Stimulated activated CD8-positive, alpha-beta memory T cell treated with anti-CD3 and anti-CD28 coated beads, Interleukin-12 subunit alpha, Interleukin-12 subunit beta, amount 100 ng/mL, for 24 hours (primary cell): ENCODE results near the gene ZNF778.

Source experiments
- DNase-seq: peaks from one replicate; pipeline ENCODE4 v3.0.0-alpha.2; 2020; ENCODE audit errors: extremely low read depth

The ZNF778 gene

DNA sequence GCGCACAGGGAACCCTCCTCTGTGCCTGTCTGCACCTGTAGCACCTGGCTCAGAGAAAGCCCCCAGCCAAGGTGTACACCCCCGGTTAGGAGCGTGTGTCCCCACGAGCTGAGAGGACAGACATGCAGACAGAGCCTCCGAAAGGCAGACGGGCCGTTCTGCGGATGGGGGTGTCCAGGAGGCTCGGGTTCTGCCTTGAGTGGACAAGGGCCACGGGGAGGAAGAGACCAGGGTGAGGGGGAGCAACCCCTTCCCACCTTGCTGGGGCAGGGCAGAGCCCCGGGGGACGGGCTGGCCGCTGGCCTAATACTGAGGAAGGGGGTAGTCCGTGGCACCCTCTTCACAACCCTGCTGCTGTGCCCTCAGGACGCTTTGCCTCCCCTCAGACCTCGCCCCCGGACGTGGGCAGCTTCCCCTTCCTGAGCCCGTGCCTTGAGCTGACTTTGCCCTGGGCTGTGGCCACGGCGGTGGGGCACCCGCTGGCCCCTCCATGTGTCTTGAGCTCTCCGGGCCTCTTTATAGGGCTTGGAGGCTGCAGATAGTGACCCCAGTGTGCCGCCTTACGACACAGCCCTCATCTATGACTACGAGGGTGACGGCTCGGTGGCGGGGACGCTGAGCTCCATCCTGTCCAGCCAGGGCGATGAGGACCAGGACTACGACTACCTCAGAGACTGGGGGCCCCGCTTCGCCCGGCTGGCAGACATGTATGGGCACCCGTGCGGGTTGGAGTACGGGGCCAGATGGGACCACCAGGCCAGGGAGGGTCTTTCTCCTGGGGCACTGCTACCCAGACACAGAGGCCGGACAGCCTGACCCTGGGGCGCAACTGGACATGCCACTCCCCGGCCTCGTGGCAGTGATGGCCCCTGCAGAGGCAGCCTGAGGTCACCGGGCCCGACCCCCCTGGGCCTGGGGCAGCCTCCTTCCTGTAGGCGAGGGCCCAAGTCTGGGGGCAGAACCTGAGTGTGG lies 22.9 kb upstream of the ZNF778 start:
- no peak for DNase-seq

DNA sequence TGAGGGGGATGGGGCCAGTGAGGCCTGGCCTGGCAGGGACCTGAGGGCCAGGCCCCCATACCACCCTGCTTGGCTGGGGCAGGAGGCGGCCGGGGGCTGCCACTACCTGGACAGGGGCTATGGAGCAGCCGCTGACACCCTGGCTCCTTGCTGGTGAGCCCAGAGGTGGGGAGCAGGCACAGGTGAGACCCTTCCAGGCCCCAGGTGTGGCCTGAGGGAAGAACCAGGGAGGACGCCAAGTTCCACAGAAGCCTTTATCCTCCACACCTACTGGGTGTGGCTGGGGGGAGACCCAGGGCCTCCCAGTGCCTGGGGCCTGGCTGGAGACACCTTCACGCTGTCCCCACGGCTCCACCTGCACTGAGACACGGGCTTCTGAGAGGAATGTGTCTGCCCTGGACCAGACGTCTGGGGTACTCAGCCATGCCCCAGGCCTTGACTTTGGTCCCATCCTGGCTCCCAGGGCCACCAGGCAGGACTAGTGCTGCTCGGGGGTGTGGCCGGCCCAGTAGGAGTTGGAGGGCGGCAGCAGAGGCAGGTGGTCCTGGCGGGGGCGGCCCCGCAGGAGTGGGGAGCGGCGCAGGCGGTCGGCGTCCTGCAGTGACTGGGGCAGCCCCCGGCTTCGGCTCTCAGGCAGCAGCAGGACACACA lies 21.9 kb upstream of the ZNF778 start:
- no peak for DNase-seq

DNA sequence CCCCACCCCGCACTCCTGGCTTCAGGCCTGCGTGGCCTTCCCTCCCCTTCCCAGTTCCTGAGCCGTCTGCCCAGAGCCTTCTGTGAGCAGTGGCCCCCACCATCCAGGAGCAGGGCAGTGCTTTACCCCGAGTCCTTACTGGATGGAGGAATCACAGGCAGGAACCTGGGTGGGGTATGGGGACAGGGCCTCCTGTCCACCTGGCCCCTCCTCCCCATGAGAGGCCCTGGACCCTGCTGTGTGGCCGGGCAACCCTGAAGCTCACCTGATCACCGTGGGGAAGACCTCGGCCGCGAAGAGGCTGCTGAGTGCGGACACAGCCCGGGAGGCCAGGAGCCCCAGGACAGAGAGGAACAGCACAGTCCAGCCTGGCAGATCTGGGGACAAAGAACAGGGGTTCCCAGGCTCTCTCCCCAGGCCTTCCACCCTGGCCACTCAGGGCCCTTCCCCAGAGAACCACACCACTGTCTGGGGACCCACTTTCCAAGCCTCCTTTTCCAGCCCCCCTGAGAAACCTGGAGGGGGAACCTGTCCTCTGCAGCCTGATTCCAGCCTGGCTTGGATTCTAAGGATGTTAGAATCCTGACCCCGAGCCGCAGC lies 20.4 kb upstream of the ZNF778 start:
- DNase-seq, result no peak

DNA sequence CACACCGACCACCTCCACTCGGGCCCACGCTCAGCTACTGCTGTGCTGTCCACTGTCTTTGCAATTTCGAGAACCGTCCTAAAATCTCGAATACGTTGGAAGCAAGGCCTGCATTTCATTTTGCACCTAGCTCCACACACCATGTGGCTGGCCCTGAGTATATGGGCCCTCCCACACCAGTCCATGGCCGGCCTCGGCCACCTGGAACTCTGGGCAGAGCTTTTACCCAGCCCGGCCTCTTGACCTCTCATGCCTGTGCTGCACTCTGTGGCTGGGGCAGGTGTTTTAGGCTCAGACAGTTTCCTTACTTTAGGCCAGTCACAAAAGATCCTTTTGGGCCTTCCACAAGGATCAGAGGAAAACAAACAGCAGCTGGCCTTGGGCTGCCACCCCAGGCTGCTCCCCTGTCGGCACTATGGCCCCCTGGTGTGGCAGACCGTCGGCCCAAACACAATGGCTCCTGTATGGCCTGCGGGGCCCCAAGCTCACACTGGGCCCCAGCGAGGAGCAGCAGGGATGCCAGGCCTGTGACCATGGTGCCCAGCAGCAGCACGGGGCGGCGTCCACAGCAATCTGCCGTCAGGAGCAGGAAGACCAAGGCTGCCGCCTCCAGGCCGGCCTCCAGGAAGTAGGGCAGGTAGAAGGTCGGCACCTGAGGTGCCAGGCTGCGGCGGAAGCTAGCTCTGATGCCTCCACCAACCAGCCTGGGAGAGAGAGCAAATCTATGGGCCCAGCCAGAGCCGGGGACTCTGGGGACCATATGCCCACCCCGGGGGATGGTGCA lies 19.7 kb upstream of the ZNF778 start:
- no peak for DNase-seq

DNA sequence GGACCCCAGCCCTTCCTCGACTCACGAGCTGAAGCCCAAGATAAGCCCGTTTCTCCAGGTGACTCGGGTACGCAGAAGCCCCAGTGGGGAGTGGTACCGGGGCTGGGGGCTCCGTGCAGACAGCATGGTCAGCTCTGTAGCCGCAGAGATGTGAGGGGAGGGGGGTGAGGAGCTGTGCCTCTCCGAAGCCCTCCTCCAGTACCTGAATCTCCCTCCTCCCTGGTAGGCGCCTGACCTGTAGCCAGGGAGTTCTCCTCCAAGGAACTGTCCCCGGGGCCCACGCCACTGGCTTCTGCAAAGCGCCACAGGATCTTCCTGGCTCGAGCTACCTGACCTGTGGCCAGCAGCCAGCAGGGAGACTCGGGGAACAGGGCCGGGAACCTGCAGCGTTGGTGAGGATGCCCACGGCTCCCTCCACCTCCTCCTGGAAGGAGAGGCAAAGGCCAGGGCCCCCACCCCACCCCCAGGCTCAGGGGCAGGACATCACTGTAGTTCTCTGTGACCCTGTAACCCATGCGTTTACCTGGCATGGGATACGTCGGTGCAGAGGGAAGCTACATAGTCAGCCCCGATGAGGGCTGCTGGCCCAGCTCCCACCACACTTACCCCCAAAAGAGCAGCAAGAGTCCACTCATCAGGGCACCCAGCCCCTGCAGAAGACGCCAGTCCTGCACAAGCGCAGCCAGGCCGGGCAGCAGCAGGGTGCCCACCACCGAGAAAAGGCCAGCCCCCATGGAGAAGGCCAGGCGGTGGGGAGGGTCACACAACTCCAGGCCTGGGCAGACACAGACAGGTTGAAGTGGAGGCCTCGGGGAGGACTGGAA lies 18.9 kb upstream of the ZNF778 start:
- DNase-seq, result no peak

DNA sequence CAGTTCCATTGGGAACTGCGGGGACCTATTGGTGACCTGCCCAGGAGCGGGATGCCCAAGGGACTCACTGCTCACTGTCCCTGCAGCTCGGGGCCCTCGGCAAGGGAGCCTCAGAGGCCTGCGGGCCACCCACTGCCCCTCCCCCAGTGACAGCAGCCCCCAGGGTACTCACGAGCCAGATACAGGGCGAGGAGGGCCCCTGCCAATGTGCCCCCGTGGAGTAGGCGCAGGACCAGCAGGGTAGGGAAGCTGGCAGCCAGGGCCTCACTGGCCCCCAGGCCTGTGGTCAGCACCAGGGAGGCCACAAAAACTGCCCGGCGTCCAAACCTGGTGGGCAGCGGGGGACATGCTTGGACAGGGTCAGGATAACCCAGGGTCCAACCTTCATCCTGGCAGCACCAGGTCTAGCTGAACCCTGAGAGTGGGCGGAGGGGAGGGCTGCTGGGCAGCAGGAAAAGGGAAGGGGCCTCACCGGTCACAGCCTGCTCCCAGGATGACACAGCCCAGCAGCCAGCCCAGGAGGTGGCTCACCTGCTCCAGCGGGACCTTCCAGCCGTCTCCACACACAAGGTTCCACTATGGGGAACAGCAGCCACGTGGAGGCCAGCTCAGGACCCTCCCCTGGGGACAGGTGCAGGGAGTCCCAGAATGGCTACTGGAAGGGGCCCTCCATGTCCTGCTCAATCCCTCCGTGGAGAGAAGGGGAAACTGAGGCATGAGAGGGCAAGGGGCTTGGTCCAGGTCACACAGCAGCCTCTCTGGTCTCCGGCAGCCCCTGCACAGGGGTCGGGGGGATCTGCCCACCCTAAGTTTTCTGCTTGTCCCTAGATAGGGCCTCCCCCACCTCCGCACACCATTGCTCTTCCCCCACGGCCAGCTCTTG lies 18.0 kb upstream of the ZNF778 start:
- no peak for DNase-seq

DNA sequence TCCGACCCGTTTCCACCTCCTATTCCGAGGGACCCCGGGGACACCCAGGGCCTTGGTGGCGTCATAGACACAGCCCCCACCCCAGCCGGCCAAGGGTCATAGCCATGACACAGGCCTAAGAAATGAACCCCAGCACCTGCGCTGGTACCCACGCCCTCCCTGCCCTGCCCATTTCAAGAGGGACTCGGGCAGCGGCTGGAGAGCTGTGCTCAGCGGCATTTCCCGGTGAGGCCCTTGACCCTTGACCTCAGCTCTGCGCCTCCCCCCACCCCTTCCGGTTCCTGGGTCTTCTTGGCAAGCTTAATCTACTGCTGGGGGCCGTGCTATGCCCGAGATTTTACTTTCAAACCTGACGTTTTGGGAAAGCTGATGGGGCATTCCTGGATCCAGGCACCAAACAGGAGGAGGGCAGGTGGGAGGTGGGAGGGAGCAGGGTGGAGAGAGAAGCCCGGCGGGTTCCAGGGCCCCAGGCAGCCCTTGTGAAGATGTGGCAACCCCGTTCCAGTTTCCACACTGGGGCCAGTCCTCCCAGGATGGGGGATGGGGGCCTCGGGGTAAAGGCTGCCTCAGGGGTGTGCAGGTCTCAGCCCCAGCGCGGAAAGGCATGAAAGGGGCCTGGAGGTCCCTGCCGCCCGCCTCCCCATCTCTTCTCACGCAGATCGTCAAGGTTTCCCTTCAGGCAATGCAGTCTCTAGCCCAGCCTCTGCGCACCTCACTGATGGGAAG lies 17.2 kb upstream of the ZNF778 start, which contains the start of gene SLC22A31:
SLC22A31 (minus strand) TSS at position 414 of the 726 bp plus-strand sequence; CDS start at position 378, 36 bp downstream.
- no peak for DNase-seq

DNA sequence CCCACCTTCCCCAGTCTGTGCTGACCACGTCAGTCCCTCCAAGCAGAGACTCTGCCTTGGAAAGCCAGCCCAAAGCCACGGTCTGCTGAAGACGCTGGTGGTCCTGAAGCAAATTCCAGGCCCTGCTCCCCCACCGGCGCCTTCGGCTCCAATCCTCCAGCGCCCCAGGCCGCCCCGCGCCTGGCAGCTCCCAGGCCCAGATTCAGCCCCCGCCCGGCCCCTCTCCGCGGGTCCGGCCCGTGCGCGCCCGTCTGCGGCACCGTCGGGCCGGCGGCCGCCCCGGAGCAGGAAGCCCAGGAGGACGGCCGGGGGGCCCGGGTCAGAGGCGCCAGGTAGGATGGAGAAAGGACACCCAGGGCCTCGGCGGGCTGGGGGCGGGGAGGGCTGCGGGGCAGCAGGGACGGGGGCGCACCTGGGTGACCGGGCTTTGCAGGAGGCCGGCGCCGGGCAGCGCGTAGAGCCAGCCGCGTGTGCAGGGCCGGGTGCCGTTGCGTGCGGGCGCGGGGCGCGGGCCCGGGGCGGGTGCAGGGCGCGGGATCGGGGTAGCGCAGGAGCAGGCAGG lies 16.6 kb upstream of the ZNF778 start:
- DNase-seq, result no peak

DNA sequence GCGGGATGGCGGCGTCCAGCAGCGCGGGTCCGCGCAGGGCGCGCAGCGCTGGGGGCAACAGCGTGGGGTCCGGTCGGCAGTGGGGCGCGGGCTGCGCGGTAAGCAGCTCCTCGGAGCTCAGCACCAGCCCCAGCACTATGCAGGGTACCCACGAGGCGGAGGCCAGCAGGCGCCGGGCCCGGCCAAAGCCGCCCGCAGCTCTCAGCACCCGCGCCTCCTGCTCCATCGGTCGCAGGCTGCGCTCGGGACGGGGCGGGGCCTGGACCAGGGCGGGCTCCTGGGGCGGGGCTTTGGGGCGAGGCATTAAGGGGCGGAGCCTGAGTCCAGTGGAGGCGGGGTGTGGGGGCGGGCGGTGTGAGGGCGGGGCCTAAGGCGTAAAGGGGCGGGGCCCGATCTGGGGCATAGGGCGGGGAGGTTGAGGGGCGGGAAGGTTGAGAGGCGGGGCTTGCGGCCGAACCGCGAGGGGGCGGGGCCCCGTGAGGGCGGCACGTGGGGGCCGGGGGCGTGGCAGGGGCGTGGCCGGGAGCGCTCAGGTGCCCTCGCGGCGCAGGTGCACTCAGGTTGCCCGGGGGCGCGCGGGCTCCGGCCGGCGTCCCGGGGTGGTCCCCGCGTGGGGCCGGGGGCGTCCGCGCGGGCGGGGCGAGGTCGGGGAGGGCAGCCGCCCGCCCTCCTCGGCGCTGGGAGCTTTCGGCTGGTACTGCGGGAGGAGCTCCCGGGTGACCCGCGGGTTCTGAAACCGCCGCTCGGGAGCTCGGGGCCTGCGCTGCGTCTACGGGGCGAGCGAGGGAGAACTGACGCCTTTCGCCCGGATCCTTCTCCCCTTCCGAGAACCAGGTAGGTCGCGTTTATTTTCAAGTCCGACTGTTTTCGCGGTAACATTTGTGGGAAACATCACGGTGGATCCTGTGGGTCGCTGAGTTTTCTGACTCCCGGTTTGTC lies 15.8 kb upstream of the ZNF778 start:
- DNase-seq, result no peak

DNA sequence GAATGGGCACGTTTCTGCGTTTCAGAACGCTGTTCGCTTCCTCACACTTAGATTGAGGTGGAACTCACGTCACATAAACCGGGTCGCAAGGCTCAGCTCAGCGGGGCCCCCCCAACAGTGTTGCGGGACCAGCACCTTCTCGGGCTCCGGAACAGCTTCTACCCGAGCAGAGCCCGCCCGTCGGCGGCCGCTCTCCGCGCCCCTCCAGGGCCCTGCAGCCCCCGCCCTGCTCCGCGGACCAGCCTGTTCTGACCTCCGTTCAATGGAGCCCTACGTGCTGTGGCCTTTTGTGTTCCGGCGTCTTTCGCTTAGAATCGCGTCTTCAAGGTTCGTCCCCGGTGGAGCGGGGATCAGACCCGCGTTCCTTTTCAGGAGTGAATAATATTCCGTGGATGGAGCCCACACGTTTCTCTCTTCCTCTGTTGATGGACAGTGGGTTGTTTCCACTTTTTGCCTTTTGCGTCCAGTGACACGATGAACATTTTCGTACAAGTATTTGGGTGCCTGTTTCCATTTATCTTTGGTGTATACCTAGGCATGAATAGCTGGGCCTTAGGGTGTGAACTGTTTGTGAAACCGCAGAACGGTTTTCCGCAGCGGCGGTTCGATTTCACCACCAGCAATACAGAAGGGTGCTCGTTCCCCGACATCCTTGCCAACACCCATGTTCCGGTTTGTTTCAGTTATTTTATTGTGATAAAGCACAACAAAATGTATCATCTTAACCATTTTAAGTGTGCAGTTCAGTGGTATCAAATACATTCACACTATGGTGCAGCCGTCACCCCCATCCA lies 14.9 kb upstream of the ZNF778 start:
- no peak for DNase-seq

DNA sequence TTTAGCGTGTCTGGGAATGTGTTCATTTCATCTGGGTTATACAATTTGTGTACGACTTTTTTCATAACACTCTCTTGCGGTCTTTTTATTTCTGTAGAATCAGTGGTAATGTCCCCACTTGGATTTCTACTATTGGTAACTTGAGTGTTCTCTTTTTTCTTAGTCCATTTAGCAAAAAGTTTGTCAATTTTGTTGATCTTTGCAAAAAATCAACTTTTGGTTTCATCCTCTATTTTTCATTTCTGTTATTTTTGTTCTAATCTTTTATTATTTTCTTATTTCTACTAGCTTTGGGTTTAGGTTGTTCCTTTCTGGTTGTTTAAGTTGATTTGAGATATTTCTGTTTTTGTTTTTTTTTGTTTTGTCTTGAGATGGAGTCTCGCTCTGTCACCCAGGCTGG lies 9.5 kb upstream of the ZNF778 start:
- DNase-seq, result no peak

DNA sequence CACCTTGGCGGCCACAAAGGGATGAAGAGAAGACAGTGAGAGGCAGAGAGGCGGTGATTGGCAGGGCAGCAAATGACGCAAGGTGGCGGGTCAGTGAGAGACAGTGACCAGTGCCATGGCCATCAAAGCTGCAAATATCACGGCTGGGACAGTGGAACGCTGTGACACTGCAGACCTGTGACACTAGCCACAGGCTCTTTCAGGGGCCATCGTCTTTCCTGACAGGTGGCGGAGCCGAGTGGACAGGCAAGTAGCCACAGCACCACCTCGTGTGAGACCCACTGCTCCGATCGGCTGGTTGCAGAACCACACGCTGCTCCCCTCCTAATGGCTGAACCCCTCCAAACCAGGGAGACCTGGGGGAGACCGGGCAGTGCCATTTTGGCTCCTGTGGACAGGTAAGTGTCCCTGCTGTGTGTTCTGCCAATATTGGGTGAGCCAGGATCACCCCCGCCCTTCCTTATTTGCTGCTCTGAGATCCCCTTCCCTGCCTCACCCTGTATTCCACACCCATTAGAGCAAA lies 7.9 kb upstream of the ZNF778 start:
- DNase-seq, result no peak

DNA sequence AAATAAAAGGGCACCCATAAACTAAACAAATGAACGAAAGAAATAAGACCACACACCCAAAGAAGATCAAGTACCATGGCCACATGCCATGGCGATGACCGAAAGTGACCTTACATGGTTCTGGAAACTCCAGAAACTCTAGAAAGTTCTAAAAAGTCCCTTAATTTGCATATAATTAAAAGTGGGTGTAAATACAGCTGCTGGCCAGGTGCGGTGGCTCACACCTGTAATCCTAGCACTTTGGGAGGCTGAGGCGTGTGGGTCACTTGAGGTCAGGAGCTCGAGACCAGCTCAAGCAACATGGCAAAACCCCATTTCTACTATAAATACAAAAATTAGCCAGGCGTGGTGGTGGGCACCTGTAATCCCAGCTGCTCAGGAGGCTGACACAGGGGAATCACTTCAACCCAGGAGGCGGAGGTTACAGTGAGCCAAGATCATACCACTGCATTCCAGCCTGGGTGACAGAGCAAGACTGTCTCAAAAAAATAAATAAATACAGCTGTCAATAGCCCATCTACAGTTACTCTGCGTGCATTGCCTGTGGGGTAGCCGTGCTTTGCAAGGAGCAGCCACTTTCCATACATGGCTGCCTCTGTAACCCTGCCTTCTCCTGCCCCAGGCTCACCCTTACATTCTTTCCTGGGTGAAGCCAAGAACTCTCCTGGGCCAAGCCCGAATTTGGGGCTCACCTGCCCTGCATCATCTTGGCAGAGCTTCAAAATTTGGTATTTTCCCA lies 7.2 kb upstream of the ZNF778 start:
- no peak for DNase-seq

DNA sequence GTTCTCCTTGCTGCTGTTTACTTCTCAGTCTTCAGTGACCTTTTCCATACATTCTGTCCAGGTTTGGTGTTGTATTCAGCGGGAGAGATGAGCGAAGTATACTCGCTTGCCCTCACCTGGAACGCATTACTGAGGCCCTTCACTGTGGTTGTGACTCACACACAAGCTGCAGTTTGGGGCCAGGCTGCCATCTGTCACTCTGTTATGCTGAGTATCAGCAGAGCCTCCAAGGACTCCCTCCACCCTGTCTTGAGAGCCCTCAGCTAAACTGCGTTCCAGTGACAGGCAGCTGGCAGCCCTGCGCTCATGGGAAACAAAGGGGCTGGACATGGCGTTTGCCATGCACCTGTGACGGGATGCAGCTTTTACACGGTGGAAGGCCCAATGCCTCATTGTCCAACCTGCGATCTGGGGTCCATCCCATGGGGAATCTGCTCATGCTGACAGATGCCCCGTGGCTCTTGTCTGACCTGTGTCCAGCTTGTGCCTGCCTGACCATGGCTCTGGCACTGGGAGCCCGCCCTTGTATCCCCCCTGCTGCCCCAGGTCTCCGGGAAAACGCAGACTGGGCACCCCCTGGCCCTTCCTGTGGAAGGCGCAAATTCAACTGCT lies 6.5 kb upstream of the ZNF778 start:
- DNase-seq, result no peak

DNA sequence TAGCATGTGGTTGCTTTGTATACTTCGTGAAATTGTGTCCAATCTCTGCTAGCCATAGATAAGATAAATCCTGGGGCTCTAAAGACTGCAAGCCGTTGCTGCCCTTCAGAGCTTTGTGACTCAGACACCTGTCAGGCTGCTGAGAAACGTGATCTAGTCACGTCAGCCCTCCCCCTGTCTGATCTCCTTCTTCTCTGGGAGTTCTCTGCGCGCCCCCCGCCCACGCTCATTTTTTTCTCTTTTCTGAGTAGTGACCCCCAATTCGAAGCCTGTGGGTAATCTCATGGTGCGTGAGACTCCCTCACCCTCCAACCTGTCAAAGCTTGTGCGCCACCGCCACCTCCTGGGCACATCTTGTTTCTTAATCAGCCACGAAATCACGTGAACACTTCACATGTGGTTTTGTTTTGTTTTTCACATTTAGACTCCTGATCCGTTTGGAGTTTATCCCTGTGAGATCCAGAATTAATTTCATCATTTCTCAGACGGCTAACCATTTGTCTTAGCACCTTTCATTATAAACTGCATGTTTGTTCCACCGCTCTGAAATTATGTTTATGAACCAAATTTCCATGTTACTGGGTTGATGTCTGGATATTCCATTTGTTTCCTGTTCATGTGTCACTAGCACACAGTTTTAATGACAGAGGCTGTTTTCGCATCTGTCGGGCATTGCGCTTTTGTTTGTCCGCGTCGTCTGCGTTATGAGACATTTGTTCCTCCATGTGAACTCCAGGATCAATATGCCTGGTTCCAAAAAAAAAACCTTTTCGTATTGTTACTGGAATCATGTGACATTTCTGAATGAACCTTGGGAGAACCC lies 977 bp upstream of the ZNF778 start:
- peak; percentile 53 for DNase-seq
